Gastrocnemius medialis (tissue), 4 donors: ENCODE results near the gene USP21.

Source experiments
- CTCF ChIP-seq, 5 experiments: fragments of 450-650 bp in 3 of 5; fragments of 200-600 bp in 2 of 5; sonication (generic) in 2 of 5; IDR thresholded peaks in 4 of 5; conservative IDR thresholded peaks in 1 of 5; 1 replicate in 4 of 5; 2 replicates in 1 of 5; pipeline ENCODE4 v1.5.1; 2016 to 2019; ENCODE audit warnings: antibody characterized with exemption in 5 of 5, mild to moderate bottlenecking in 3 of 5, moderate library complexity in 3 of 5
- POLR2A ChIP-seq, 2 donors: fragments of 450-650 bp; IDR thresholded peaks; one replicate each; pipeline ENCODE4 v1.6.1; 2017; ENCODE audit warnings: antibody characterized with exemption in 2 of 2, mild to moderate bottlenecking in 2 of 2, moderate library complexity in 2 of 2

- TF ChIP-seq POLR2A (IDR thresholded peaks at IDR 0.05) (no peak), CTCF (IDR thresholded peaks at IDR 0.05 in 4 of 5, conservative IDR thresholded peaks at IDR 0.05 in 1 of 5) (no peak)
These were observed 48.2 kb upstream of the USP21 start for GRCh38 chr1:161111117-161111516.
